Measurements from ENCODE around the gene REL.

DNA sequence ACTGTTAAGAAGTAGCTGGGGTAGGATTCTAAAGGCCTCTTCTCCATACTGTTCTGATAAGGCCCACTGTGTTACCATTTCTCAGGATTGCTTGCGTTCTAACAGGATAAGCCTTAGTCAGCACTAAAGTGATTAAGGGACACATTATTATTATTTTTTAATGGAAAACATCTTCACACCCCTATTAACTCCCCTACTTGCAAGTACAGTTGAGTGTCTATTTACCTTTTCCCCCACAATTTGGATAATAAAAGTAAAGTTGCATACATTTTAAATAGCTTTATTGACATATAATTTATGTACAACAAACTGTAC lies 9.0 kb downstream of the REL start:
- TF ChIP-seq, protein P1, sequence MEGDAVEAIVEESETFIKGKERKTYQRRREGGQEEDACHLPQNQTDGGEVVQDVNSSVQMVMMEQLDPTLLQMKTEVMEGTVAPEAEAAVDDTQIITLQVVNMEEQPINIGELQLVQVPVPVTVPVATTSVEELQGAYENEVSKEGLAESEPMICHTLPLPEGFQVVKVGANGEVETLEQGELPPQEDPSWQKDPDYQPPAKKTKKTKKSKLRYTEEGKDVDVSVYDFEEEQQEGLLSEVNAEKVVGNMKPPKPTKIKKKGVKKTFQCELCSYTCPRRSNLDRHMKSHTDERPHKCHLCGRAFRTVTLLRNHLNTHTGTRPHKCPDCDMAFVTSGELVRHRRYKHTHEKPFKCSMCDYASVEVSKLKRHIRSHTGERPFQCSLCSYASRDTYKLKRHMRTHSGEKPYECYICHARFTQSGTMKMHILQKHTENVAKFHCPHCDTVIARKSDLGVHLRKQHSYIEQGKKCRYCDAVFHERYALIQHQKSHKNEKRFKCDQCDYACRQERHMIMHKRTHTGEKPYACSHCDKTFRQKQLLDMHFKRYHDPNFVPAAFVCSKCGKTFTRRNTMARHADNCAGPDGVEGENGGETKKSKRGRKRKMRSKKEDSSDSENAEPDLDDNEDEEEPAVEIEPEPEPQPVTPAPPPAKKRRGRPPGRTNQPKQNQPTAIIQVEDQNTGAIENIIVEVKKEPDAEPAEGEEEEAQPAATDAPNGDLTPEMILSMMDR (conservative IDR thresholded peaks at IDR 0.05; ENCODE audit: low read depth, low read length) = no peak
- TF ChIP-seq EZH2 (IDR thresholded peaks at IDR 0.05; ENCODE audit: borderline replicate concordance, low read depth, low read length, poor library complexity, severe bottlenecking) = no peak

Data from A673 (cell line).